Measurements from ENCODE around the gene PLEK.

PLEK gene

DNA sequence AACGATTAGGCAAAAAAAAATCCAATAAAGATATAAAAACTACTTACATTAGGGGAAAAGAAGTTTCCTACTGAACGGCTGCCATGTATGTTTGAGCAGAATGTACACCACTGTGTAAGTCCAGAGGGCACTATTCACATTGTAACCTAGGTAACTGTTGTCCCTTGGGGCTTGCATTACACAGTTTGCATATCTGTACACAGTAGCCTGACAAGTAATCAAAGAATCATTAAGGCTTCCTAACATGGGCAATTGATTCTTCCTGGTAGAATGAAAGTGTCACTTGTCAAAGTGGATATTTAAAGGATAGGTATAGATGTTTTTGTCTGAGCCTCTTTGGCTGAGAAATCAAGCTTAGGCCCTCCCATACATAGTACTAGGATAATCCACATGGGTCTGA lies 39.1 kb downstream of the PLEK start:
- DNase-seq (ENCODE audit: low read depth), result no peak
- TF ChIP-seq, protein P1, sequence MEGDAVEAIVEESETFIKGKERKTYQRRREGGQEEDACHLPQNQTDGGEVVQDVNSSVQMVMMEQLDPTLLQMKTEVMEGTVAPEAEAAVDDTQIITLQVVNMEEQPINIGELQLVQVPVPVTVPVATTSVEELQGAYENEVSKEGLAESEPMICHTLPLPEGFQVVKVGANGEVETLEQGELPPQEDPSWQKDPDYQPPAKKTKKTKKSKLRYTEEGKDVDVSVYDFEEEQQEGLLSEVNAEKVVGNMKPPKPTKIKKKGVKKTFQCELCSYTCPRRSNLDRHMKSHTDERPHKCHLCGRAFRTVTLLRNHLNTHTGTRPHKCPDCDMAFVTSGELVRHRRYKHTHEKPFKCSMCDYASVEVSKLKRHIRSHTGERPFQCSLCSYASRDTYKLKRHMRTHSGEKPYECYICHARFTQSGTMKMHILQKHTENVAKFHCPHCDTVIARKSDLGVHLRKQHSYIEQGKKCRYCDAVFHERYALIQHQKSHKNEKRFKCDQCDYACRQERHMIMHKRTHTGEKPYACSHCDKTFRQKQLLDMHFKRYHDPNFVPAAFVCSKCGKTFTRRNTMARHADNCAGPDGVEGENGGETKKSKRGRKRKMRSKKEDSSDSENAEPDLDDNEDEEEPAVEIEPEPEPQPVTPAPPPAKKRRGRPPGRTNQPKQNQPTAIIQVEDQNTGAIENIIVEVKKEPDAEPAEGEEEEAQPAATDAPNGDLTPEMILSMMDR (conservative IDR thresholded peaks at IDR 0.05; ENCODE audit: low read length), result no peak
- no peak overlapping the region for H3K4me3 ChIP-seq (ENCODE audit: low read length)

GRCh38 chr2:68404893-68405799 lies 40.1 kb downstream of the PLEK start:
- TF ChIP-seq, protein P1 (conservative IDR thresholded peaks at IDR 0.05; ENCODE audit: low read length), result no peak
- no peak for DNase-seq (ENCODE audit: low read depth)
- no peak overlapping the region for H3K4me3 ChIP-seq (ENCODE audit: low read length)

- DNase-seq (ENCODE audit: low read depth), result no peak
- H3K4me3 ChIP-seq (ENCODE audit: low read length), result no peak overlapping the region
- TF ChIP-seq, protein P1 (conservative IDR thresholded peaks at IDR 0.05; ENCODE audit: low read length), result no peak
These were observed 46.5 kb downstream of the PLEK start for GRCh38 chr2:68411397-68412126.

DNA sequence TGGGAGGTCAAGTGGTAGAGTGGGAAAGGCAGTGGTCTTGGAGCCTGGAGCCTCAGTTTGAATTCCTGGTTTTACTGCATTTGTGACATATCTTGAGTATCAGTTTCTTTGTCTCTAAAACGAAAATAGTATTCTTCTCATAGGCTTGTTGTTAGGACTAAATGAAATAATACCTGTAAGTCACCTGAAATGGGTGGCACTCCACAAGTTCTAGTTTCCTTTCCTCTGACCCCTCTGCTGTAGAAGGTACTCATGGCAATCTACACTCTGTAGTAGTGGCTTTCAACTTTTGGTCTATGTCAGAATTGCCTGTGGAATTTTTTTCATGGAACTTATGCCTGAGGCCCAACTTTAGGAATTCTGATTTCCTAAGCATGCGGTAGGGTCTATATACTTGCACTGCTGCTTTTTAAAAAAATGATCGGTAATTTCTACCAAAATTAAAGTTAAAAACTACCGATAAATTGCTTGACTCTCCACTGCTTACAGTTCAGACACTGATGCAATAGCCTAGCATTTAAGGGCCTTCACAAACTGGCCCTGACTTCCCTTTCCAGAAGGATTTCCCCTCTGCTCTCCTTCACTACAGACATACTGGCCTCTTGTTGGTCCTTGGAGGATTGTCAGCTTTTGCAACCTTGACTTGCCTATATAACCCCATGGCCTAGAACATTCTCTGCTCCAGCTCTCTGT lies 47.2 kb downstream of the PLEK start:
- DNase-seq (ENCODE audit: low read depth), result no peak
- H3K4me3 ChIP-seq (ENCODE audit: low read length), result no peak overlapping the region
- TF ChIP-seq, protein P1 (conservative IDR thresholded peaks at IDR 0.05; ENCODE audit: low read length), result no peak

DNA sequence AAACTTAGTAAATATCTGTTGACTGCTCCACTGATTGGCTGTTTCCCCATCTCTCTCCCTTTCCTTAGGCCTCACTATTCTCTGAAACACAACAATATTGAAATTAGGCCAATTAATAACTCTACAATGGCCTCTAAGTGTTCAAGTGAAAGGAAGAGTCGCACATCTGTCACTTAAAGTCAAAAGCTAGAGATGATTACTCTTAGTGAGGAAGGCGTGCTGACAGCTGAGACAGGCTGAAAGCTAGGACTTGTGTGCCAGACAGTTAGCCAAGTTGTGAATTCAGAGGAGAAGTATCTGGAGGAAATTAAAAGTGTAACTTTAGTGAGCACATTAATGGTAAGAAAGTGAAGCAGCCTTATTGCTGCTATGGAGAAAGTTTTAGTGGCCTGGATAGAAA lies 48.4 kb downstream of the PLEK start:
- DNase-seq (ENCODE audit: low read depth), result no peak
- no peak overlapping the region for H3K4me3 ChIP-seq (ENCODE audit: low read length)
- TF ChIP-seq, protein P1 (conservative IDR thresholded peaks at IDR 0.05; ENCODE audit: low read length), result no peak

- TF ChIP-seq, protein P1 (conservative IDR thresholded peaks at IDR 0.05; ENCODE audit: low read length), result no peak
- no peak for DNase-seq (ENCODE audit: low read depth)
These were observed 49.4 kb downstream of the PLEK start for GRCh38 chr2:68414452-68414851.

More at GRCh38 chr2:68414452-68414851, 49.4 kb downstream of the PLEK start:
- no peak overlapping the region for H3K4me3 ChIP-seq (ENCODE audit: low read length)

Measured in AG10803 (cell line).